GM12878 (cell line): ENCODE measurements around the gene UNK. TPM values are rescaled to one million over a fixed set of nuclear protein-coding genes. Genes with fewer than 3 reads are reported as not detected.

Experiments used
- ATF3 ChIP-seq: IDR thresholded peaks from 2 replicates; pipeline ENCODE4 v1.6.1; 2011; ENCODE audit warnings: low read depth, mild to moderate bottlenecking, low read length, moderate library complexity, borderline replicate concordance; ENCODE audit errors: extremely low read depth
- BACH1 ChIP-seq: fragments of 450-650 bp; IDR thresholded peaks from 2 replicates; pipeline ENCODE4 v1.6.1; 2017; ENCODE audit warnings: mild to moderate bottlenecking, borderline replicate concordance
- BCL3 ChIP-seq: IDR thresholded peaks from 2 replicates; pipeline ENCODE4 v1.6.1; 2011; ENCODE audit warnings: borderline replicate concordance, low read depth, mild to moderate bottlenecking, moderate library complexity, low read length; ENCODE audit not compliant: insufficient read depth, poor library complexity, severe bottlenecking
- CBX5 ChIP-seq: sonication (generic); IDR thresholded peaks from 2 replicates; pipeline ENCODE4 v1.6.1; 2016; ENCODE audit warnings: low read depth, moderate library complexity, mild to moderate bottlenecking, inconsistent platforms
- CEBPB ChIP-seq, 2 experiments: fragments of 150-350 bp in 1 of 2; IDR thresholded peaks; 2 replicates each; pipeline ENCODE4 v1.6.1; 2012 to 2014; ENCODE audit warnings: low read depth in 2 of 2, low read length in 2 of 2, borderline replicate concordance in 1 of 2, inconsistent platforms in 1 of 2
- EED ChIP-seq: sonication (generic); IDR thresholded peaks from 2 replicates; pipeline ENCODE4 v1.6.1; 2016; ENCODE audit warnings: antibody characterized with exemption, low read depth
- ETV6 ChIP-seq, 2 experiments: fragments of 450-650 bp in 1 of 2; IDR thresholded peaks in 1 of 2; conservative IDR thresholded peaks in 1 of 2; 2 replicates each; pipeline ENCODE4 v1.6.1; 2014; ENCODE audit warnings: antibody characterized with exemption in 1 of 2, borderline replicate concordance in 1 of 2, low read depth in 1 of 2, mild to moderate bottlenecking in 1 of 2, moderate library complexity in 1 of 2
- IRF3 ChIP-seq: fragments of 450-650 bp; IDR thresholded peaks from 2 replicates; pipeline ENCODE4 v1.6.1; 2014; ENCODE audit warnings: mild to moderate bottlenecking
- KAT2A ChIP-seq: conservative IDR thresholded peaks from 2 replicates; pipeline ENCODE4 v1.6.1; 2011; ENCODE audit warnings: low read depth, low read length; ENCODE audit not compliant: control insufficient read depth
- MYB ChIP-seq: fragments of 150-350 bp; IDR thresholded peaks from 2 replicates; pipeline ENCODE4 v1.6.1; 2014; ENCODE audit warnings: mild to moderate bottlenecking, low read depth, low read length, borderline replicate concordance
- NFYB ChIP-seq: IDR thresholded peaks from 2 replicates; pipeline ENCODE4 v1.6.1; 2011; ENCODE audit warnings: low read depth, mild to moderate bottlenecking, low read length, improper control_type of control experiment, moderate library complexity; ENCODE audit not compliant: insufficient read depth
- POLR2A ChIP-seq: IDR thresholded peaks from 2 replicates; pipeline ENCODE4 v1.6.1; 2011; ENCODE audit warnings: low read depth, mild to moderate bottlenecking, low read length
- POLR2AphosphoS2 ChIP-seq: IDR thresholded peaks from 2 replicates; pipeline ENCODE4 v1.6.1; 2011; ENCODE audit warnings: low read depth, mild to moderate bottlenecking, low read length, improper control_type of control experiment, moderate library complexity
- SIN3A ChIP-seq: IDR thresholded peaks from 2 replicates; pipeline ENCODE4 v1.6.1; 2012; ENCODE audit warnings: low read depth, low read length, improper control_type of control experiment
- SMARCA5 ChIP-seq: fragments of 450-650 bp; IDR thresholded peaks from 2 replicates; pipeline ENCODE4 v1.6.1; 2017; ENCODE audit warnings: mild to moderate bottlenecking
- SMC3 ChIP-seq: IDR thresholded peaks from 2 replicates; pipeline ENCODE4 v1.6.1; 2011; ENCODE audit warnings: low read length, improper control_type of control experiment, borderline replicate concordance
- SRF ChIP-seq, 2 experiments: IDR thresholded peaks; 2 replicates each; pipeline ENCODE4 v1.6.1; 2011; ENCODE audit warnings: low read depth in 2 of 2, low read length in 2 of 2, mild to moderate bottlenecking in 1 of 2, moderate library complexity in 1 of 2
- YBX1 ChIP-seq: fragments of 450-650 bp; IDR thresholded peaks from 2 replicates; pipeline ENCODE4 v1.6.1; 2016; ENCODE audit warnings: antibody characterized with exemption
- ZSCAN29 ChIP-seq: fragments of 450-650 bp; IDR thresholded peaks from 2 replicates; pipeline ENCODE4 v1.6.1; 2017; ENCODE audit warnings: mild to moderate bottlenecking, moderate library complexity
- polyA plus RNA-seq, 11 experiments: library from polyadenylated mRNA; depleted of rRNA in 4 of 11; unstranded in 6 of 11; stranded (reverse) in 5 of 11; fragments of >200 nt; fragmentation: Nextera tagmentation in 4 of 11; fragmentation: Illumina TruSeq in 1 of 11; extraction: Ambion mirVana in 4 of 11; extraction: Trizol in 1 of 11; gene quantifications; 1 replicate in 1 of 11; 2 replicates in 10 of 11; pipeline versions ENCODE4 v1.2.1 to v1.2.3, GENCODE V29; 2011 to 2016; ENCODE audit warnings: inconsistent platforms in 2 of 11, missing spikeins in 2 of 11, low read depth in 1 of 11
- total RNA-seq, 4 experiments: library from RNA; depleted of rRNA in 3 of 4; stranded (reverse); fragments of >200 nt in 3 of 4; fragmentation: Illumina TruSeq in 1 of 4; extraction: Trizol in 1 of 4; gene quantifications; 2 replicates each; pipeline versions ENCODE4 v1.2.1 to v1.2.3, GENCODE V29; 2013 to 2021
- TF ChIP-seq, protein P1 (sequence below): IDR thresholded peaks from 2 replicates; pipeline ENCODE4 v1.6.1; 2011; ENCODE audit warnings: low read depth, low read length, improper control_type of control experiment, borderline replicate concordance
- TF ChIP-seq, protein P2 (sequence below): fragments of 150-350 bp; IDR thresholded peaks from 2 replicates; pipeline ENCODE4 v1.6.1; 2016; ENCODE audit warnings: low read depth, low read length

UNK gene
- total and polyA plus RNA-seq, 10 of the 15 experiments (the other 5 are each of a cell fraction or from before 2014, with no cell fraction given) = 8.9 to 34.5 (median 27.3) TPM

DNA sequence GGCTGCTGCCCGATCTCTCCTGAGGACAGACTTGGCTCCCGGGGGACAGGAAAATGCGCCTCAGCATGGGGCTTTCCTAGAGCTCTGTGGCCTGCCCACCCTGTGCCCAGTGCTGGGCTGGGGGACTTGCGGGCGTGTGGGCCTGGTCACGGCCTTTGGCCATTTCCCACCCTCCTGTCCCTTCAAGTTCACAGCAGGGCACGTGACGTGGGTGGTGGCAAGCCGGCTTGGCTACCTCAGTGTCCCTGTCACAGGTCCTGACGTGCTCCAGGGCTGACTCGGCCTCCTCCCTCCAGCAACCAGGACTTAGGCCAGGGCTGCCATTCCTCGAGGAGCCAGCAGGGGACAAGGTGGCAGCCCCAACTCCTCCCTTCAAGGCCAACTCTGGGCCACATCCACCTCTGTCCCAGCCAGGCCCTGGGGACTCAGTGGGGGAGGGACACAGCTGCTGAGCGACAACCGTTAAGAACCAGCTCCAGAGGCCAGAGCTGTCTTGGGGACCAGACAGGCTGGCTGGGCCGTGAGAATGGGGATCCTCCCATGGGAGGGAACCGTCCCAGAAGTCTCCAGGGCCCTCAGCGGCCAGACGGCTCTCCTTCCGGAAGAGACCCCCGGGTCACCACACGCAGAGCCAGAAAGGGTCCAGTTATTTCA, 60.6 kb downstream of the UNK start (continued):
- TF ChIP-seq, protein P1, sequence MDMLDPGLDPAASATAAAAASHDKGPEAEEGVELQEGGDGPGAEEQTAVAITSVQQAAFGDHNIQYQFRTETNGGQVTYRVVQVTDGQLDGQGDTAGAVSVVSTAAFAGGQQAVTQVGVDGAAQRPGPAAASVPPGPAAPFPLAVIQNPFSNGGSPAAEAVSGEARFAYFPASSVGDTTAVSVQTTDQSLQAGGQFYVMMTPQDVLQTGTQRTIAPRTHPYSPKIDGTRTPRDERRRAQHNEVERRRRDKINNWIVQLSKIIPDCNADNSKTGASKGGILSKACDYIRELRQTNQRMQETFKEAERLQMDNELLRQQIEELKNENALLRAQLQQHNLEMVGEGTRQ = peak; percentile 38
- TF ChIP-seq SMC3 (peak; percentile 54; the same call in 1 of the 2 replicates), ATF3 (no peak), NFYB (no peak), YBX1 (no peak), SRF (IDR thresholded peaks at IDR 0.05; ENCODE audit: low read depth in 2 of 2, low read length in 2 of 2) (no peak), SMARCA5 (peak; percentile 75; the same call in 1 of the 2 replicates), ZSCAN29 (no peak), SIN3A (peak; percentile 68), ETV6 (conservative IDR thresholded peaks at IDR 0.05 in 1 of 2, IDR thresholded peaks at IDR 0.05 in 1 of 2; ENCODE audit: borderline replicate concordance in 1 of 2, low read depth in 1 of 2) (no peak), CEBPB (IDR thresholded peaks at IDR 0.05; ENCODE audit: borderline replicate concordance in 1 of 2, low read depth in 2 of 2, low read length in 2 of 2) (peak in 1 of 2 experiments; percentile 5; a peak in 1 of 4 replicates), BCL3 (no peak), IRF3 (no peak), KAT2A (no peak), CBX5 (no peak), EED (no peak), POLR2A (peak; percentile 59; the same call in 1 of the 2 replicates), POLR2AphosphoS2 (no peak; the same call in 1 of the 2 replicates), BACH1 (no peak; the same call in 1 of the 2 replicates), MYB (no peak)
- TF ChIP-seq, protein P2, sequence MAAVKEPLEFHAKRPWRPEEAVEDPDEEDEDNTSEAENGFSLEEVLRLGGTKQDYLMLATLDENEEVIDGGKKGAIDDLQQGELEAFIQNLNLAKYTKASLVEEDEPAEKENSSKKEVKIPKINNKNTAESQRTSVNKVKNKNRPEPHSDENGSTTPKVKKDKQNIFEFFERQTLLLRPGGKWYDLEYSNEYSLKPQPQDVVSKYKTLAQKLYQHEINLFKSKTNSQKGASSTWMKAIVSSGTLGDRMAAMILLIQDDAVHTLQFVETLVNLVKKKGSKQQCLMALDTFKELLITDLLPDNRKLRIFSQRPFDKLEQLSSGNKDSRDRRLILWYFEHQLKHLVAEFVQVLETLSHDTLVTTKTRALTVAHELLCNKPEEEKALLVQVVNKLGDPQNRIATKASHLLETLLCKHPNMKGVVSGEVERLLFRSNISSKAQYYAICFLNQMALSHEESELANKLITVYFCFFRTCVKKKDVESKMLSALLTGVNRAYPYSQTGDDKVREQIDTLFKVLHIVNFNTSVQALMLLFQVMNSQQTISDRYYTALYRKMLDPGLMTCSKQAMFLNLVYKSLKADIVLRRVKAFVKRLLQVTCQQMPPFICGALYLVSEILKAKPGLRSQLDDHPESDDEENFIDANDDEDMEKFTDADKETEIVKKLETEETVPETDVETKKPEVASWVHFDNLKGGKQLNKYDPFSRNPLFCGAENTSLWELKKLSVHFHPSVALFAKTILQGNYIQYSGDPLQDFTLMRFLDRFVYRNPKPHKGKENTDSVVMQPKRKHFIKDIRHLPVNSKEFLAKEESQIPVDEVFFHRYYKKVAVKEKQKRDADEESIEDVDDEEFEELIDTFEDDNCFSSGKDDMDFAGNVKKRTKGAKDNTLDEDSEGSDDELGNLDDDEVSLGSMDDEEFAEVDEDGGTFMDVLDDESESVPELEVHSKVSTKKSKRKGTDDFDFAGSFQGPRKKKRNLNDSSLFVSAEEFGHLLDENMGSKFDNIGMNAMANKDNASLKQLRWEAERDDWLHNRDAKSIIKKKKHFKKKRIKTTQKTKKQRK = no peak
